Measurements from ENCODE around the gene FAXC.
"Not testable (repeated sequence)": the region's sequence is repeated elsewhere in the genome, so short reads cannot be mapped to it uniquely, and the experiment has no call there.

Gene FAXC

GRCh38 chr6:99287523-99287922 is 62.0 kb downstream of the FAXC start:
- DNase-seq (ENCODE audit: low read depth in 2 of 3, low spot score in 2 of 3), result no peak

- DNase-seq (ENCODE audit: low read depth in 2 of 3, low spot score in 2 of 3), result no peak
Observed at GRCh38 chr6:99285881-99286280, 63.6 kb downstream of the FAXC start.

GRCh38 chr6:99282479-99283062 is 66.9 kb downstream of the FAXC start:
- no peak for DNase-seq (ENCODE audit: low read depth in 2 of 3, low spot score in 2 of 3)

- no peak for DNase-seq (ENCODE audit: low read depth in 2 of 3, low spot score in 2 of 3)
Observed at GRCh38 chr6:99276747-99277146, 72.7 kb downstream of the FAXC start.

GRCh38 chr6:99270826-99271225 is 78.6 kb downstream of the FAXC start:
- DNase-seq (ENCODE audit: low read depth in 2 of 3, low spot score in 2 of 3), result no peak

GRCh38 chr6:99270030-99270429 is 79.4 kb downstream of the FAXC start:
- DNase-seq (ENCODE audit: low read depth in 2 of 3, low spot score in 2 of 3), result no peak

- DNase-seq (ENCODE audit: low read depth in 2 of 3, low spot score in 2 of 3), result no peak
Observed at GRCh38 chr6:99269207-99269606, 80.3 kb downstream of the FAXC start.

- not testable (repeated sequence) for DNase-seq (ENCODE audit: low read depth in 2 of 3, low spot score in 2 of 3)
Observed at GRCh38 chr6:99266996-99267395, 82.5 kb downstream of the FAXC start.

GRCh38 chr6:99265447-99265846 is 84.0 kb downstream of the FAXC start:
- not testable (repeated sequence) for DNase-seq (ENCODE audit: low read depth in 2 of 3, low spot score in 2 of 3)

GRCh38 chr6:99254616-99255550 is 94.6 kb downstream of the FAXC start:
- no peak for DNase-seq (ENCODE audit: low read depth in 2 of 3, low spot score in 2 of 3)

GRCh38 chr6:99253271-99253670 is 96.2 kb downstream of the FAXC start:
- no peak for DNase-seq (ENCODE audit: low read depth in 2 of 3, low spot score in 2 of 3)

GRCh38 chr6:99252421-99252820 is 97.1 kb downstream of the FAXC start:
- DNase-seq (ENCODE audit: low read depth in 2 of 3, low spot score in 2 of 3), result no peak

GRCh38 chr6:99250476-99250875 is 99.0 kb downstream of the FAXC start:
- DNase-seq (ENCODE audit: low read depth in 2 of 3, low spot score in 2 of 3), result no peak

- DNase-seq (ENCODE audit: low read depth in 2 of 3, low spot score in 2 of 3), result no peak
Observed at GRCh38 chr6:99246602-99247001, 102.9 kb downstream of the FAXC start.

- no peak for DNase-seq (ENCODE audit: low read depth in 2 of 3, low spot score in 2 of 3)
Observed at GRCh38 chr6:99241905-99242534, 107.5 kb downstream of the FAXC start.

- no peak for DNase-seq (ENCODE audit: low read depth in 2 of 3, low spot score in 2 of 3)
Observed at GRCh38 chr6:99236010-99236409, 113.5 kb downstream of the FAXC start.

GRCh38 chr6:99233219-99233618 is 116.3 kb downstream of the FAXC start:
- no peak for DNase-seq (ENCODE audit: low read depth in 2 of 3, low spot score in 2 of 3)

GRCh38 chr6:99232056-99232455 is 117.4 kb downstream of the FAXC start:
- DNase-seq (ENCODE audit: low read depth in 2 of 3, low spot score in 2 of 3), result no peak

- no peak for DNase-seq (ENCODE audit: low read depth in 2 of 3, low spot score in 2 of 3)
Observed at GRCh38 chr6:99225172-99225571, 124.3 kb downstream of the FAXC start.
